Stomach (tissue), 9 donors: ENCODE measurements around the gene ZGLP1. TPM values are rescaled to one million over a fixed set of nuclear protein-coding genes. Genes with fewer than 3 reads are reported as not detected.

ENCODE experiments used
- DNase-seq, 2 donors: peaks; one replicate each; pipeline versions ENCODE4 v3.0.0 to v3.0.0-alpha.2; 2013 to 2019
- H3K27ac ChIP-seq, 5 donors: fragments of 200-600 bp in 4 of 5; sonication (generic) in 4 of 5; one replicate each; pipeline ENCODE4 v1.5.1; 2013 to 2019; ENCODE audit warnings: mild to moderate bottlenecking in 1 of 5, moderate library complexity in 1 of 5
- H3K27me3 ChIP-seq, 3 donors: fragments of 200-600 bp; sonication (generic); one replicate each; pipeline ENCODE4 v1.5.1; 2017 to 2019; ENCODE audit warnings: mixed run types in 1 of 3
- H3K36me3 ChIP-seq, 4 donors: fragments of 200-600 bp; sonication (generic); 1 replicate in 3 of 4; 2 replicates in 1 of 4; pipeline ENCODE4 v1.5.1; 2016 to 2019
- H3K4me1 ChIP-seq, 4 donors: fragments of 200-600 bp; sonication (generic); one replicate each; pipeline ENCODE4 v1.5.1; 2016 to 2019
- H3K4me3 ChIP-seq, 4 donors: fragments of 200-600 bp; sonication (generic) in 3 of 4; one replicate each; pipeline ENCODE4 v1.5.1; 2016 to 2019; ENCODE audit warnings: mild to moderate bottlenecking in 1 of 4
- H3K9me3 ChIP-seq, 4 donors: fragments of 200-600 bp; sonication (generic); one replicate each; pipeline ENCODE4 v1.5.1; 2016 to 2019
- EP300 ChIP-seq: sonication (generic); formaldehyde crosslinking; IDR thresholded peaks from one replicate; pipeline ENCODE4 v1.6.1; 2017; ENCODE audit warnings: antibody characterized with exemption
- POLR2A ChIP-seq, 4 donors: fragments of 450-650 bp; IDR thresholded peaks; one replicate each; pipeline ENCODE4 v1.6.1; 2016; ENCODE audit warnings: antibody characterized with exemption in 4 of 4, control low read depth in 2 of 4, mild to moderate bottlenecking in 1 of 4, moderate library complexity in 1 of 4
- POLR2AphosphoS5 ChIP-seq, 3 donors: sonication (generic); formaldehyde crosslinking; IDR thresholded peaks; one replicate each; pipeline ENCODE4 v1.6.1; 2016; ENCODE audit warnings: antibody characterized with exemption in 3 of 3
- WGBS, 5 donors: extraction: QIAGEN DNeasy Blood & Tissue Kit in 3 of 5; methylation state at CpG; one replicate each; pipeline versions ENCODE4 v1.1.5 to v1.1.7; 2013 to 2018; 5-methylcytosine and 5-hydroxymethylcytosine counted together
- intact Hi-C: fragments of 100-400 bp; cut with DNase I; formaldehyde crosslinking; loops from one replicate; pipeline ENCODE4 v1.15.1; 2023; ENCODE audit warnings: low total_unique reads
- polyA plus RNA-seq, 3 donors: library from polyadenylated mRNA; stranded (reverse); fragments of 200-250 nt; gene quantifications; one replicate each; pipeline ENCODE4 v1.2.3, GENCODE V29; 2013
- total RNA-seq, 5 donors: library from RNA; depleted of rRNA; stranded (reverse); fragments of >200 nt; gene quantifications; one replicate each; pipeline versions ENCODE4 v1.1.0 to v1.2.3, GENCODE V29; 2014 to 2016
- TF ChIP-seq, protein P1 (sequence below), 7 experiments: fragments of 450-650 bp in 4 of 7; fragments of 200-600 bp in 3 of 7; sonication (generic) in 3 of 7; IDR thresholded peaks; one replicate each; pipeline ENCODE4 v1.5.1; 2016 to 2019; ENCODE audit warnings: antibody characterized with exemption in 7 of 7, control low read depth in 2 of 7, mild to moderate bottlenecking in 1 of 7
- donor health status: healthy with polysubstance abuse.
- donor health status: Bipolar disorder and iron deficiency.
- donor health status: healthy.

ZGLP1 gene
- total and polyA plus RNA-seq, 8 donors, result 2.2 to 8.6 (median 3.7) TPM; not detected in 3

DNA sequence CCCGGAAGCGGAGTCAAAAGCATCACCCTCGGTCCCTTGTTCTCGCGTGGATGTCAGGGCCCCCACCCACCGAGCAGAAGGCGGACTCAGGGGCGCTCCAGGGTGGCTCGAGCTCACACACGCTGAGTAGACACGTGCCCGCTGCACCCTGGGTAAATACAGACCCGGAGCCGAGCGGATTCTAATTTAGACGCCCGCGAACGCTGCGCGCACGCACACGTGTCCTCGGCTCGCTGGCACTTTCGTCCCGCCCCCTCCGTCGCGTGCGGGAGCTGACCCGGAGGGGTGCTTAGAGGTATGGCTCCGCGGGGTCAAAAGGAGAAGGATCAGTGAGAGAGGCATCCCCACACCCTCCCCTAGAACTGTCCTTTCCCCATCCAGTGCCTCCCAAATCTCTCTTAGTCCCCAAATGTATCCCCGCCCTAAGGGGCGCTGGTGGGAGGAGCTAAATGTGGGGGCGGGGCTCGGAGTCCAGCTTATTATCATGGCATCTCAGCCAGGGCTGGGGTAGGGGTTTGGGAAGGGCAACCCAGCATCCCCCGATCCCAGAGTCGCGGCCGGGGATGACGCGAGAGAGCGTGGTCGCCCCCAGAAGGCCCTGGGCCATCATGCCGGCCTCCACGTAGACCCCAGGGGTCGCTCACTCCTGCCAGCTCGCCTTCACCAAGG lies 20.3 kb downstream of the ZGLP1 start:
- intact Hi-C loops, result no loop called here
- Histone ChIP-seq H3K36me3 (peaks cover 3 to 19% (median 17%) of the 10 kb centered on the region in 4 donors), H3K4me1 (peaks cover 53 to 84% (median 79%) of the 10 kb centered on the region in 4 donors), H3K27ac (no peak overlapping the region), H3K4me3 (peak overlapping the region; percentile 29 to 51 (median 34)), H3K9me3 (no peaks in the 10 kb centered on the region), H3K27me3 (peaks cover 32 to 92% (median 76%) of the 10 kb centered on the region in 3 donors)
- 0 to 2% (median 1%) methylated on average over 21 to 50 of the region's 50 CpGs for WGBS, 5 donors
- peak; percentile 37 to 79 for DNase-seq
- no peak for TF ChIP-seq EP300
- TF ChIP-seq, protein P1, sequence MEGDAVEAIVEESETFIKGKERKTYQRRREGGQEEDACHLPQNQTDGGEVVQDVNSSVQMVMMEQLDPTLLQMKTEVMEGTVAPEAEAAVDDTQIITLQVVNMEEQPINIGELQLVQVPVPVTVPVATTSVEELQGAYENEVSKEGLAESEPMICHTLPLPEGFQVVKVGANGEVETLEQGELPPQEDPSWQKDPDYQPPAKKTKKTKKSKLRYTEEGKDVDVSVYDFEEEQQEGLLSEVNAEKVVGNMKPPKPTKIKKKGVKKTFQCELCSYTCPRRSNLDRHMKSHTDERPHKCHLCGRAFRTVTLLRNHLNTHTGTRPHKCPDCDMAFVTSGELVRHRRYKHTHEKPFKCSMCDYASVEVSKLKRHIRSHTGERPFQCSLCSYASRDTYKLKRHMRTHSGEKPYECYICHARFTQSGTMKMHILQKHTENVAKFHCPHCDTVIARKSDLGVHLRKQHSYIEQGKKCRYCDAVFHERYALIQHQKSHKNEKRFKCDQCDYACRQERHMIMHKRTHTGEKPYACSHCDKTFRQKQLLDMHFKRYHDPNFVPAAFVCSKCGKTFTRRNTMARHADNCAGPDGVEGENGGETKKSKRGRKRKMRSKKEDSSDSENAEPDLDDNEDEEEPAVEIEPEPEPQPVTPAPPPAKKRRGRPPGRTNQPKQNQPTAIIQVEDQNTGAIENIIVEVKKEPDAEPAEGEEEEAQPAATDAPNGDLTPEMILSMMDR (IDR thresholded peaks at IDR 0.05), result no peak
- TF ChIP-seq POLR2A (IDR thresholded peaks at IDR 0.05), result no peak
- no peak for TF ChIP-seq POLR2AphosphoS5 (IDR thresholded peaks at IDR 0.05)

DNA sequence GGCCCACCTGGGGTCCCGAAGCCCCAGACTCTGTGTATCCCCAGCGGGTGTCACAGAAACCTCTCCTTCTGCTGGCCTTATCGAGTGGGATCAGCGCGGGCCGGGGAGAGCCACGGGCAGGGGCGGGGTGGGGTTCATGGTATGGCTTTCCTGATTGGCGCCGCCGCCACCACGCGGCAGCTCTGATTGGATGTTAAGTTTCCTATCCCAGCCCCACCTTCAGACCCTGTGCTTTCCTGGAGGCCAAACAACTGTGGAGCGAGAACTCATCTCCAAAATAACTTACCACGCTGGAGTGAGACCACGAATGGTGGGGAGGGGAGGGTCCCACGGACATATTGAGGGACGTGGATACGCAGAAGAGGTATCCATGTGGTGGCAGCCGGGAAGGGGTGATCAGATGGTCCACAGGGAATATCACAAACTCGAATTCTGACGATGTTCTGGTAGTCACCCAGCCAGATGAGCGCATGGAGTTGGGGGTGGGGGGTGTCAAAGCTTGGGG lies 20.9 kb downstream of the ZGLP1 start:
- peak; percentile 37 to 75 for DNase-seq
- TF ChIP-seq POLR2AphosphoS5 (IDR thresholded peaks at IDR 0.05) (no peak), EP300 (no peak), POLR2A (IDR thresholded peaks at IDR 0.05) (no peak)
- TF ChIP-seq, protein P1 (IDR thresholded peaks at IDR 0.05), result no peak
- no peaks in the 10 kb centered on the region for H3K9me3 ChIP-seq
- H3K4me1 ChIP-seq, result peaks cover 53 to 79% (median 76%) of the 10 kb centered on the region in 4 donors
- intact Hi-C loops, result no loop called here
- peaks cover 26 to 92% (median 70%) of the 10 kb centered on the region in 3 donors for H3K27me3 ChIP-seq
- H3K4me3 ChIP-seq, result peak overlapping the region; percentile 29 to 51 (median 34)
- 2 to 5% (median 4%) methylated on average over 17 to 23 of the region's 23 CpGs for WGBS, 5 donors
- peaks cover 9 to 25% (median 23%) of the 10 kb centered on the region in 4 donors for H3K36me3 ChIP-seq
- no peak overlapping the region for H3K27ac ChIP-seq

DNA sequence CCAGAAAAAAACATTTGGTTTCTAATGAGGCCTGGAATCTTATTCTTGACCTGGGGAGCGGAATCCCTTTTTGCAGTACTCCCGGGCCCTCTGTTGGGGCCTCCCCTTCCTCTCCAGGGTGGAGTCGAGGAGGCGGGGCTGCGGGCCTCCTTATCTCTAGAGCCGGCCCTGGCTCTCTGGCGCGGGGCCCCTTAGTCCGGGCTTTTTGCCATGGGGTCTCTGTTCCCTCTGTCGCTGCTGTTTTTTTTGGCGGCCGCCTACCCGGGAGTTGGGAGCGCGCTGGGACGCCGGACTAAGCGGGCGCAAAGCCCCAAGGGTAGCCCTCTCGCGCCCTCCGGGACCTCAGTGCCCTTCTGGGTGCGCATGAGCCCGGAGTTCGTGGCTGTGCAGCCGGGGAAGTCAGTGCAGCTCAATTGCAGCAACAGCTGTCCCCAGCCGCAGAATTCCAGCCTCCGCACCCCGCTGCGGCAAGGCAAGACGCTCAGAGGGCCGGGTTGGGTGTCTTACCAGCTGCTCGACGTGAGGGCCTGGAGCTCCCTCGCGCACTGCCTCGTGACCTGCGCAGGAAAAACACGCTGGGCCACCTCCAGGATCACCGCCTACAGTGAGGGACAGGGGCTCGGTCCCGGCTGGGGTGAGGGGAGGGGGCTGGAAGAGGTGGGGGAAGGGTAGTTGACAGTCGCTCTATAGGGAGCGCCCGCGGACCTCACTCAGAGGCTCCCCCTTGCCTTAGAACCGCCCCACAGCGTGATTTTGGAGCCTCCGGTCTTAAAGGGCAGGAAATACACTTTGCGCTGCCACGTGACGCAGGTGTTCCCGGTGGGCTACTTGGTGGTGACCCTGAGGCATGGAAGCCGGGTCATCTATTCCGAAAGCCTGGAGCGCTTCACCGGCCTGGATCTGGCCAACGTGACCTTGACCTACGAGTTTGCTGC lies 22.5 kb downstream of the ZGLP1 start, which contains the start of gene ICAM4:
ICAM4 (plus strand) TSS at position 153 of the 935 bp plus-strand sequence; CDS start at position 211, 58 bp downstream.
- H3K36me3 ChIP-seq, result peaks cover 11 to 42% (median 34%) of the 10 kb centered on the region in 4 donors
- no peak for TF ChIP-seq POLR2AphosphoS5 (IDR thresholded peaks at IDR 0.05)
- TF ChIP-seq, protein P1 (IDR thresholded peaks at IDR 0.05), result no peak
- no peak for TF ChIP-seq POLR2A (IDR thresholded peaks at IDR 0.05)
- no peak for TF ChIP-seq EP300
- peaks cover 49 to 63% (median 60%) of the 10 kb centered on the region in 4 donors for H3K4me1 ChIP-seq
- H3K4me3 ChIP-seq, result peak within 1 kb of the TSS; percentile 9 to 38 (median 22)
- no peaks in the 10 kb centered on the region for H3K9me3 ChIP-seq
- DNase-seq, result peak; percentile 81 to 86
- H3K27ac ChIP-seq, result peak within 1 kb of the TSS in 2 of 5 donors; percentile 1 to 44
- intact Hi-C loops, result no loop called here
- WGBS, 5 donors, result 4 to 6% (median 5%) methylated on average over 31 to 59 of the region's 59 CpGs
- peaks cover 21 to 80% (median 54%) of the 10 kb centered on the region in 3 donors for H3K27me3 ChIP-seq

GRCh38 chr19:10285393-10285792 lies 24.2 kb downstream of the ZGLP1 start:
- Histone ChIP-seq H3K27me3 (peaks cover 21 to 63% (median 37%) of the 10 kb centered on the region in 3 donors), H3K9me3 (no peaks in the 10 kb centered on the region), H3K4me1 (peaks cover 32 to 46% (median 43%) of the 10 kb centered on the region in 4 donors), H3K36me3 (peaks cover 11 to 56% (median 41%) of the 10 kb centered on the region in 4 donors), H3K4me3 (no peak overlapping the region), H3K27ac (no peak overlapping the region)
- no peak for DNase-seq
- no peak for TF ChIP-seq POLR2A (IDR thresholded peaks at IDR 0.05)
- no peak for TF ChIP-seq POLR2AphosphoS5 (IDR thresholded peaks at IDR 0.05)
- no peak for TF ChIP-seq EP300
- TF ChIP-seq, protein P1 (IDR thresholded peaks at IDR 0.05), result no peak
- 88 to 95% (median 91%) methylated on average over 4 of the region's 4 CpGs for WGBS, 5 donors
- intact Hi-C loops, result no loop called here
